HepG2 (cell line): Measurements from ENCODE around the gene VAMP5. TPM values are rescaled to one million over a fixed set of nuclear protein-coding genes. Genes with fewer than 3 reads are reported as not detected.

Experiments used
- HNRNPUL1 ChIP-seq: fragments of 200-400 bp; formaldehyde crosslinking; IDR thresholded peaks from 2 replicates; pipeline ENCODE4 v1.6.1; 2017; ENCODE audit warnings: low read depth, mild to moderate bottlenecking, low read length, moderate library complexity
- JUND ChIP-seq: sonication (generic); formaldehyde crosslinking; IDR thresholded peaks from 2 replicates; pipeline ENCODE4 v1.8.0; 2022; ENCODE audit warnings: mild to moderate bottlenecking, missing genetic modification reagents
- LBX2 ChIP-seq: sonication (generic); formaldehyde crosslinking; IDR thresholded peaks from 2 replicates; pipeline ENCODE4 v1.5.0; 2020; ENCODE audit warnings: missing genetic modification reagents, mild to moderate bottlenecking, borderline replicate concordance
- MED8 ChIP-seq: sonication (generic); formaldehyde crosslinking; IDR thresholded peaks from 2 replicates; pipeline ENCODE4 v1.8.1; 2023; ENCODE audit warnings: mild to moderate bottlenecking, missing genetic modification reagents; ENCODE audit not compliant: insufficient replicate concordance
- MEIS1 ChIP-seq: sonication (generic); formaldehyde crosslinking; IDR thresholded peaks from 2 replicates; pipeline ENCODE4 v1.9.0; 2021; ENCODE audit warnings: mild to moderate bottlenecking, missing genetic modification reagents, moderate library complexity, borderline replicate concordance
- MLXIP ChIP-seq: sonication (generic); formaldehyde crosslinking; IDR thresholded peaks from 2 replicates; pipeline ENCODE4 v1.9.0; 2021; ENCODE audit warnings: missing genetic modification reagents, borderline replicate concordance
- MTA1 ChIP-seq: sonication (generic); formaldehyde crosslinking; IDR thresholded peaks from 2 replicates; pipeline ENCODE4 v1.4.0; 2020; ENCODE audit warnings: missing genetic modification reagents, mild to moderate bottlenecking, borderline replicate concordance
- NCOA2 ChIP-seq: sonication (generic); formaldehyde crosslinking; IDR thresholded peaks from 2 replicates; pipeline ENCODE4 v1.8.0; 2022; ENCODE audit warnings: inconsistent platforms
- NRL ChIP-seq: sonication (generic); formaldehyde crosslinking; IDR thresholded peaks from 2 replicates; pipeline ENCODE4 v1.5.0; 2020; ENCODE audit warnings: missing genetic modification reagents, mild to moderate bottlenecking, moderate library complexity, borderline replicate concordance
- TBX2 ChIP-seq: sonication (generic); formaldehyde crosslinking; IDR thresholded peaks from 2 replicates; pipeline ENCODE4 v1.5.0; 2020; ENCODE audit warnings: missing genetic modification reagents, mild to moderate bottlenecking, borderline replicate concordance
- ZNF143 ChIP-seq: sonication (generic); formaldehyde crosslinking; IDR thresholded peaks from 2 replicates; pipeline ENCODE4 v1.4.0; 2020; ENCODE audit warnings: missing genetic modification reagents
- ZNF20 ChIP-seq: sonication (generic); formaldehyde crosslinking; IDR thresholded peaks from 2 replicates; pipeline ENCODE4 v1.4.0; 2020; ENCODE audit warnings: mild to moderate bottlenecking, moderate library complexity, missing genetic modification reagents
- ZNF260 ChIP-seq: sonication (generic); formaldehyde crosslinking; IDR thresholded peaks from 2 replicates; pipeline ENCODE4 v1.4.0; 2020; ENCODE audit warnings: missing genetic modification reagents, low read depth, mild to moderate bottlenecking, borderline replicate concordance
- ZNF333 ChIP-seq: sonication (generic); formaldehyde crosslinking; IDR thresholded peaks from 2 replicates; pipeline ENCODE4 v1.4.0; 2020; ENCODE audit warnings: mild to moderate bottlenecking, missing genetic modification reagents, borderline replicate concordance
- ZNF597 ChIP-seq: sonication (generic); formaldehyde crosslinking; IDR thresholded peaks from 2 replicates; pipeline ENCODE4 v1.5.0; 2020; ENCODE audit warnings: missing genetic modification reagents
- ZNF687 ChIP-seq: sonication (generic); formaldehyde crosslinking; IDR thresholded peaks from 2 replicates; pipeline ENCODE4 v1.5.1; 2020; ENCODE audit warnings: mild to moderate bottlenecking, missing genetic modification reagents, moderate library complexity
- ZSCAN31 ChIP-seq: sonication (generic); formaldehyde crosslinking; IDR thresholded peaks from 2 replicates; pipeline ENCODE4 v1.5.0; 2020; ENCODE audit warnings: low read depth, mild to moderate bottlenecking, missing genetic modification reagents
- ZZZ3 ChIP-seq: sonication (generic); formaldehyde crosslinking; IDR thresholded peaks from 2 replicates; pipeline ENCODE4 v1.4.0; 2020; ENCODE audit warnings: missing genetic modification reagents, mild to moderate bottlenecking, borderline replicate concordance
- polyA plus RNA-seq, 8 experiments: library from polyadenylated mRNA; depleted of rRNA in 3 of 8; stranded (reverse) in 7 of 8; unstranded in 1 of 8; fragments of >200 nt; fragmentation: Illumina TruSeq in 4 of 8; extraction: Trizol in 4 of 8; gene quantifications; 2 replicates each; pipeline versions ENCODE4 v1.2.1 to v1.2.3, GENCODE V29; 2011 to 2016; ENCODE audit warnings: low read depth in 4 of 8, missing spikeins in 1 of 8, mixed read lengths in 1 of 8; ENCODE audit not compliant: insufficient read depth in 1 of 8
- total RNA-seq, 5 experiments: library from RNA; depleted of rRNA; stranded (reverse); fragments of >200 nt; fragmentation: Illumina TruSeq; extraction: Trizol; gene quantifications; 2 replicates each; pipeline ENCODE4 v1.2.3, GENCODE V29; 2016; ENCODE audit warnings: low read depth in 1 of 5

The VAMP5 gene
- total and polyA plus RNA-seq, 2 of the 13 experiments (the other 11 are each of a cell fraction or from before 2014, with no cell fraction given), result 7.2 to 56.7 TPM

- peak; percentile 89 for TF ChIP-seq MTA1 (CRISPR knock-in tag)
- peak; percentile 33; the same call in 1 of the 2 replicates for TF ChIP-seq TBX2
- peak; percentile 78 for TF ChIP-seq MED8 (CRISPR knock-in tag)
- TF ChIP-seq ZZZ3 (CRISPR knock-in tag), result peak; percentile 84; the same call in 1 of the 2 replicates
- TF ChIP-seq ZNF143, result no peak
- TF ChIP-seq ZNF597, result no peak
- peak; percentile 64; the same call in 1 of the 2 replicates for TF ChIP-seq MLXIP (CRISPR knock-in tag)
- 0 out of 2 replicates have a peak, but pooled peaks have one; percentile 19 for TF ChIP-seq ZSCAN31 (CRISPR knock-in tag)
- no peak for TF ChIP-seq ZNF260 (CRISPR knock-in tag)
- TF ChIP-seq ZNF20 (CRISPR knock-in tag), result no peak
- TF ChIP-seq ZNF687 (CRISPR knock-in tag), result peak; percentile 99
- peak; percentile 87 for TF ChIP-seq MEIS1 (CRISPR knock-in tag)
- 0 out of 2 replicates have a peak, but pooled peaks have one; percentile 12 for TF ChIP-seq HNRNPUL1
- TF ChIP-seq NCOA2 (CRISPR knock-in tag), result peak; percentile 50
- TF ChIP-seq LBX2 (CRISPR knock-in tag), result peak; percentile 85; the same call in 1 of the 2 replicates
- peak; percentile 85; the same call in 1 of the 2 replicates for TF ChIP-seq NRL (CRISPR knock-in tag)
- TF ChIP-seq JUND (CRISPR knock-in tag), result no peak
- TF ChIP-seq ZNF333 (CRISPR knock-in tag), result 0 out of 2 replicates have a peak, but pooled peaks have one; percentile 65
These were observed 44.7 kb upstream of the VAMP5 start (continued) for GRCh38 chr2:85539361-85540132.
